ENCODE results near the gene ENPEP. TPM values are rescaled to one million over a fixed set of nuclear protein-coding genes. Genes with fewer than 3 reads are reported as not detected.

Gene ENPEP
- total and polyA plus RNA-seq, 9 of the 15 experiments (the other 6 are each of a cell fraction or from before 2014, with no cell fraction given), result 0.01 TPM; not detected in 7

DNA sequence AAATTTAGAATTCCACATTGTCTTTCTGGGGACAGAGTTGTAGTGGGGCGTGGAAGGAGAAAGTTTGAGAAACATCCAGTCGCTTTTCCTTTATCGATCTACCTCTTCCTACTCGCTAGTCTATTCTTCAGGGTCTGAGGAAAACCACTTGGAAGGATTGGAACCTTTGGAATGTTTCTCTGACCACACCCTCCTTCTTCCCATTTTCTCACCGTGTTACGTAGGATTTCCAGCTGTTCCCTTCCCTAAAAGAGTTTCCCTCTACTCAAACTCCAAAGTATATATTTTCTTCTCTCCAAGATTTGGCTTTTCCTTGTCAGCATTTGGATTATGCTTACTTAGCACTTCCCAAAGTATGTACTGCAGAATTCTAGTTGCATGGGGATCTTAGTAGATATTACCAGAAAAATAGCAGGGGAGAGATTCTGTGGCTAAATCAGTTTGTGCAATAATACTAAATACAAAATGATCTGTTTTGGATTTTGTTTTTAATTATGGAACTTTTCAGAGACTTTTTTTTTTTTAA, 4.9 kb downstream of the ENPEP start:
- ATAC-seq (no peak), FAIRE-seq (no peak), DNase-seq (ENCODE audit: extremely low read depth in 1 of 4, low spot score in 3 of 4) (no peak)
- H2AFZ ChIP-seq (ENCODE audit: low read depth, low read length), result no peak overlapping the region
- H3K27ac ChIP-seq (ENCODE audit: extremely low read depth, low read depth, low read length), result no peak overlapping the region
- peaks cover 10 to 12% of the 10 kb centered on the region in 2 experiments; a peak in 4 of 5 replicates for H3K27me3 ChIP-seq (ENCODE audit: control insufficient read depth in 2 of 2, insufficient read depth in 2 of 2, low read length in 2 of 2)
- ChIA-PET CTCF (ENCODE audit: low intra/inter-chr PET ratio) (no interaction called here), POLR2A (no interaction called here)
- WGBS (ENCODE audit: insufficient coverage, low coverage, missing lambda C conversion rate), result 3% methylated on average over 6 of the region's 6 CpGs
- H3K36me3 ChIP-seq (ENCODE audit: control insufficient read depth, insufficient read depth, low read length), result no peaks in the 10 kb centered on the region
- H3K9me1 ChIP-seq (ENCODE audit: control insufficient read depth, insufficient read depth, low read length), result no peaks in the 10 kb centered on the region
- BruUV-seq (replicated peaks), result no TSS peak
- H3K9ac ChIP-seq (ENCODE audit: insufficient read depth in 1 of 2, low read depth in 2 of 2, low read length in 2 of 2), result no peak overlapping the region
- H3K4me2 ChIP-seq (ENCODE audit: insufficient read depth, low read length), result no peak overlapping the region
- no peaks in the 10 kb centered on the region for H3K79me2 ChIP-seq (ENCODE audit: control insufficient read depth, insufficient read depth, low read length)
- H3K4me1 ChIP-seq (replicated peaks in 1 of 2; ENCODE audit: control insufficient read depth in 2 of 2, insufficient read depth in 2 of 2, low read length in 2 of 2), result peaks cover 0 to 4% of the 10 kb centered on the region in 2 experiments; a peak in 3 of 5 replicates
- H4K20me1 ChIP-seq (replicated peaks; ENCODE audit: control insufficient read depth, insufficient read depth, low read length), result no peaks in the 10 kb centered on the region
- no peak overlapping the region for H3K4me3 ChIP-seq
- no peak for TF ChIP-seq POLR2A (conservative IDR thresholded peaks at IDR 0.05)
- no peak for TF ChIP-seq ZNF232 (CRISPR knock-in tag; IDR thresholded peaks at IDR 0.05)
- 0 out of 2 replicates have a peak, but pooled peaks have one; percentile 9 for TF ChIP-seq MAFK (IDR thresholded peaks at IDR 0.05; ENCODE audit: low read length)
- TF ChIP-seq, protein P1, sequence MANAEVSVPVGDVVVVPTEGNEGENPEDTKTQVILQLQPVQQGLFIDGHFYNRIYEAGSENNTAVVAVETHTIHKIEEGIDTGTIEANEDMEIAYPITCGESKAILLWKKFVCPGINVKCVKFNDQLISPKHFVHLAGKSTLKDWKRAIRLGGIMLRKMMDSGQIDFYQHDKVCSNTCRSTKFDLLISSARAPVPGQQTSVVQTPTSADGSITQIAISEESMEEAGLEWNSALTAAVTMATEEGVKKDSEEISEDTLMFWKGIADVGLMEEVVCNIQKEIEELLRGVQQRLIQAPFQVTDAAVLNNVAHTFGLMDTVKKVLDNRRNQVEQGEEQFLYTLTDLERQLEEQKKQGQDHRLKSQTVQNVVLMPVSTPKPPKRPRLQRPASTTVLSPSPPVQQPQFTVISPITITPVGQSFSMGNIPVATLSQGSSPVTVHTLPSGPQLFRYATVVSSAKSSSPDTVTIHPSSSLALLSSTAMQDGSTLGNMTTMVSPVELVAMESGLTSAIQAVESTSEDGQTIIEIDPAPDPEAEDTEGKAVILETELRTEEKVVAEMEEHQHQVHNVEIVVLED (CRISPR knock-in tag; IDR thresholded peaks at IDR 0.05), result no peak
- TF ChIP-seq HNRNPLL (IDR thresholded peaks at IDR 0.05; ENCODE audit: low read depth, low read length, poor library complexity, severe bottlenecking), result no peak
- TF ChIP-seq, protein P2, sequence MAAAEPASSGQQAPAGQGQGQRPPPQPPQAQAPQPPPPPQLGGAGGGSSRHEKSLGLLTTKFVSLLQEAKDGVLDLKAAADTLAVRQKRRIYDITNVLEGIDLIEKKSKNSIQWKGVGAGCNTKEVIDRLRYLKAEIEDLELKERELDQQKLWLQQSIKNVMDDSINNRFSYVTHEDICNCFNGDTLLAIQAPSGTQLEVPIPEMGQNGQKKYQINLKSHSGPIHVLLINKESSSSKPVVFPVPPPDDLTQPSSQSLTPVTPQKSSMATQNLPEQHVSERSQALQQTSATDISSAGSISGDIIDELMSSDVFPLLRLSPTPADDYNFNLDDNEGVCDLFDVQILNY (CRISPR knock-in tag; IDR thresholded peaks at IDR 0.05), result no peak
- TF ChIP-seq MAFG (tag; conservative IDR thresholded peaks at IDR 0.05), result 0 out of 2 replicates have a peak, but pooled peaks have one; percentile 40
- TF ChIP-seq, protein P3, sequence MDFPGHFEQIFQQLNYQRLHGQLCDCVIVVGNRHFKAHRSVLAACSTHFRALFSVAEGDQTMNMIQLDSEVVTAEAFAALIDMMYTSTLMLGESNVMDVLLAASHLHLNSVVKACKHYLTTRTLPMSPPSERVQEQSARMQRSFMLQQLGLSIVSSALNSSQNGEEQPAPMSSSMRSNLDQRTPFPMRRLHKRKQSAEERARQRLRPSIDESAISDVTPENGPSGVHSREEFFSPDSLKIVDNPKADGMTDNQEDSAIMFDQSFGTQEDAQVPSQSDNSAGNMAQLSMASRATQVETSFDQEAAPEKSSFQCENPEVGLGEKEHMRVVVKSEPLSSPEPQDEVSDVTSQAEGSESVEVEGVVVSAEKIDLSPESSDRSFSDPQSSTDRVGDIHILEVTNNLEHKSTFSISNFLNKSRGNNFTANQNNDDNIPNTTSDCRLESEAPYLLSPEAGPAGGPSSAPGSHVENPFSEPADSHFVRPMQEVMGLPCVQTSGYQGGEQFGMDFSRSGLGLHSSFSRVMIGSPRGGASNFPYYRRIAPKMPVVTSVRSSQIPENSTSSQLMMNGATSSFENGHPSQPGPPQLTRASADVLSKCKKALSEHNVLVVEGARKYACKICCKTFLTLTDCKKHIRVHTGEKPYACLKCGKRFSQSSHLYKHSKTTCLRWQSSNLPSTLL (IDR thresholded peaks at IDR 0.05), result no peak
- peak; percentile 38; the same call in 1 of the 2 replicates for TF ChIP-seq ZNF316 (IDR thresholded peaks at IDR 0.05)
- intact Hi-C loops (cut with micrococcal nuclease), result no loop called here
- no peaks in the 10 kb centered on the region for H3K9me3 ChIP-seq (replicated peaks; ENCODE audit: control insufficient read depth, insufficient read depth, low read depth, low read length)
- in situ Hi-C loops (cut with MboI), result no loop called here

Measured in K562 (cell line).